BJ (cell line): ENCODE measurements around the gene BCAS1. TPM values are rescaled to one million over a fixed set of nuclear protein-coding genes. Genes with fewer than 3 reads are reported as not detected.

Source experiments
- CTCF ChIA-PET: fragments of 350-600 bp; formaldehyde crosslinking; extraction: SDS; loops from one replicate; lab custom pipeline; 2021; ENCODE audit warnings: antibody characterized with exemption, inconsistent platforms; lab: Yijun Ruan, JAX
- POLR2A ChIA-PET: fragments of 300-600 bp; sonication (Branson Sonifier 250); formaldehyde crosslinking; extraction: SDS; loops from one replicate; lab custom pipeline; 2021; ENCODE audit warnings: antibody characterized with exemption; lab: Charles Lee
- DNase-seq: peaks from one replicate; pipeline ENCODE4 v3.0.0-alpha.2; 2011; ENCODE audit warnings: low read depth
- H3K27me3 ChIP-seq: 2 replicates; pipeline ENCODE4 v1.6.0; 2011; ENCODE audit warnings: low read length; ENCODE audit not compliant: control insufficient read depth, insufficient read depth
- H3K36me3 ChIP-seq: 2 replicates; pipeline ENCODE4 v1.5.1; 2011; ENCODE audit warnings: low read length; ENCODE audit not compliant: control insufficient read depth, insufficient read depth
- H3K4me3 ChIP-seq: 2 replicates; pipeline ENCODE4 v1.5.1; 2011; ENCODE audit warnings: low read depth, mild to moderate bottlenecking, control low read depth, low read length
- polyA plus RNA-seq: library from polyadenylated mRNA; depleted of rRNA; stranded (reverse); fragments of >200 nt; gene quantifications from 2 replicates; pipeline ENCODE4 v1.2.3, GENCODE V29; 2011
- TF ChIP-seq, protein P1 (sequence below): IDR thresholded peaks from 2 replicates; pipeline ENCODE4 v1.5.1; 2011; ENCODE audit warnings: low read depth, mild to moderate bottlenecking, control low read depth, inconsistent platforms, low read length, moderate library complexity; ENCODE audit not compliant: insufficient read depth

BCAS1 gene
- polyA plus RNA-seq, 1 experiment, result not detected

DNA sequence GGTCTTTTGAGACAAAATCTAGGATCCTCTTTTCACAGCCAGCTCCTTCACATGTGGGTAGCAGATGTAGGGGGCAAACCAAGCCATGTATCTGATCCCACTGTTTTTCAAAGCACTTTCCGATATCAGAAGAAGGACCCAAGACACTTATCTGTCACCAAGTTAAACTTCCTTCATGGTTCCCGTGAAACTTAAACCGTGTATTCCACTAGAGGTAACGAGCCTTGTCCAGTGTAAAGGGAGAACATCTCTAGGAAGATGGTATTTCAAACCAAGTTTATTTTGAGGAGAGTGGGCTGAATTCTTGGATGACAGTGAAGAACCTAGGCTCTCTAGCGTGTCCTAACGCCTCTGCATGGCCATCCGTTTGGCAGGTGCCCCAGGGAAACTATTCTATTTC, 76.3 kb downstream of the BCAS1 start:
- POLR2A ChIA-PET, result no interaction called here

DNA sequence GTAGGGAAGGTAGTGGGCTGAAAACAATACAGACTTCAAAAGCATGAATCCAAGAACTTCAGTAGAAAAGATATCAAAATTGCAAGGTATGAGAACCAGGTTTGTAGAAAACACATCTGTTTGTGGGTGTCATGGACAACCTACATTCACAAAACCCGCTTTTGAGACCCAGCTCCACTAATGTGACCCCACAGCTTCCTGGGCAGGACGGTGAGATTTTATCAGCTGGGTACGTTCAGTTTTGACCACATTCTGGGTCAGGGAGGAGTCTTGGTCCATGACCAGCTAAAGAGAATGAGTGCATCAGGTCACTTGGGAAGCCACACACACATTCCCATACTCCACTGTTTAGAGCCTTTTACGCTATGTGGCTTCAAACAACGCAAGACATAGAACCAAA, 77.1 kb downstream of the BCAS1 start:
- ChIA-PET CTCF (no interaction called here), POLR2A (no interaction called here)
- no peak for DNase-seq

More for the DNA sequence above, 76.3 kb downstream of the BCAS1 start:
- no peak for DNase-seq
- Histone ChIP-seq H3K36me3 (no peaks in the 10 kb centered on the region), H3K4me3 (no peak overlapping the region), H3K27me3 (no peaks in the 10 kb centered on the region)
- TF ChIP-seq, protein P1, sequence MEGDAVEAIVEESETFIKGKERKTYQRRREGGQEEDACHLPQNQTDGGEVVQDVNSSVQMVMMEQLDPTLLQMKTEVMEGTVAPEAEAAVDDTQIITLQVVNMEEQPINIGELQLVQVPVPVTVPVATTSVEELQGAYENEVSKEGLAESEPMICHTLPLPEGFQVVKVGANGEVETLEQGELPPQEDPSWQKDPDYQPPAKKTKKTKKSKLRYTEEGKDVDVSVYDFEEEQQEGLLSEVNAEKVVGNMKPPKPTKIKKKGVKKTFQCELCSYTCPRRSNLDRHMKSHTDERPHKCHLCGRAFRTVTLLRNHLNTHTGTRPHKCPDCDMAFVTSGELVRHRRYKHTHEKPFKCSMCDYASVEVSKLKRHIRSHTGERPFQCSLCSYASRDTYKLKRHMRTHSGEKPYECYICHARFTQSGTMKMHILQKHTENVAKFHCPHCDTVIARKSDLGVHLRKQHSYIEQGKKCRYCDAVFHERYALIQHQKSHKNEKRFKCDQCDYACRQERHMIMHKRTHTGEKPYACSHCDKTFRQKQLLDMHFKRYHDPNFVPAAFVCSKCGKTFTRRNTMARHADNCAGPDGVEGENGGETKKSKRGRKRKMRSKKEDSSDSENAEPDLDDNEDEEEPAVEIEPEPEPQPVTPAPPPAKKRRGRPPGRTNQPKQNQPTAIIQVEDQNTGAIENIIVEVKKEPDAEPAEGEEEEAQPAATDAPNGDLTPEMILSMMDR, result no peak
- CTCF ChIA-PET, result no interaction called here

DNA sequence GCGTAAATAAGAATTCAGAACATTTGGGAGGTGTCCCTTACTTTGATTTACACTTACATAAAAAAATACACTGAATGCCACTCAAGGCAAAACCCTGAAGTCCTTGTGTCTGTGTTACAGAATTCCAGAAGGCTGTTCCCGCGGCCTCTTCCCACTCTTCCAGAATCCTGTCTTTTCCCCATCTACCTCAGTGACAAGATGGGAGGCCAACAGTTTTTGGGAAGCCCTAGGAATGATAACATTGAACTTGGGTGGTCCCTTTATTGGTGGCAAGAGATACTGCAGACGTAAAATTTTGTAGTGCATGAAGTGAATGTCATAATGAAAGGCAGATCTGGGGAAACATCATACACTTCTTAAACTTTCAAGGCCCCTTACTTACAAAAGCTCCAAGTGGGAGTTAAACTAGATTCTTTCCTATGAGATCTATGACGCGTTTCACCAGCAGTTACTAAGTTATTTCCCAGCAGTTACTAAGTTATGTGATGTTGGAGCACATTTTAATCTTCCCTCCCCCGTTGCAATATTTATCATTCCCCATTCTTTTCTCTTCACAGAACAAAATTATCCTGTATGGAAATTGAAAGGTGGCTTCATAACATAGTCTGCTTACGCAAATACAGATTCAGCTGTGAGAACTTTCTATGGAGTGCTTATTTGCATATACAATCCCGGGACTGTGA, 79.5 kb downstream of the BCAS1 start:
- POLR2A ChIA-PET, result no interaction called here
- Histone ChIP-seq H3K27me3 (no peaks in the 10 kb centered on the region), H3K4me3 (no peak overlapping the region), H3K36me3 (no peaks in the 10 kb centered on the region)
- TF ChIP-seq, protein P1, result no peak
- CTCF ChIA-PET, result interaction anchor here (1.5 kb wide), 1 partner anchor 8 kb away, joined by 3 read pairs; no protein-coding TSS in a partner anchor
- no peak for DNase-seq

More for the DNA sequence above, 77.1 kb downstream of the BCAS1 start:
- no peaks in the 10 kb centered on the region for H3K36me3 ChIP-seq
- TF ChIP-seq, protein P1, result no peak
- no peak overlapping the region for H3K4me3 ChIP-seq
- no peaks in the 10 kb centered on the region for H3K27me3 ChIP-seq

DNA sequence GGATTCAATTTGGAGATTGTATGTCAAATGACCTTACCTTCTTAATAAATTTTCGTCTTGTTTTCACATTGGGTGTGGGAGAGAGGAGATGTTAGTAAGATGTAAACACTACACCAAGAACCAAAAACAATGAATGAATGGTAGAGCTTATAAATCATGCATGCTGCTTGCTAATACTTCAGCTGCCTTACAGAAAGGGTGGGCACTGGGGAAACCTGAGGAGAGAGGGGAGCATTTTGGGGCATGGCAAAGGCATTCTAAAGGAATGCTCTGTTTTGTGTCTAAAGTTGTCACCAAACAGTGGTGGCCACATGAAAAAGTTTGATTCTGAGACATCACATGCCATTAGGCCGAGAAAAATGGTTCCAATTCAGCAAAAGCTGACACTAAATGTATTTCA, 80.4 kb downstream of the BCAS1 start:
- CTCF ChIA-PET, result interaction anchor here (1.5 kb wide), 1 partner anchor 9 kb away, joined by 3 read pairs; no protein-coding TSS in a partner anchor
- no peak overlapping the region for H3K4me3 ChIP-seq
- TF ChIP-seq, protein P1, result no peak
- H3K27me3 ChIP-seq, result no peaks in the 10 kb centered on the region
- POLR2A ChIA-PET, result no interaction called here
- no peak for DNase-seq
- no peaks in the 10 kb centered on the region for H3K36me3 ChIP-seq

DNA sequence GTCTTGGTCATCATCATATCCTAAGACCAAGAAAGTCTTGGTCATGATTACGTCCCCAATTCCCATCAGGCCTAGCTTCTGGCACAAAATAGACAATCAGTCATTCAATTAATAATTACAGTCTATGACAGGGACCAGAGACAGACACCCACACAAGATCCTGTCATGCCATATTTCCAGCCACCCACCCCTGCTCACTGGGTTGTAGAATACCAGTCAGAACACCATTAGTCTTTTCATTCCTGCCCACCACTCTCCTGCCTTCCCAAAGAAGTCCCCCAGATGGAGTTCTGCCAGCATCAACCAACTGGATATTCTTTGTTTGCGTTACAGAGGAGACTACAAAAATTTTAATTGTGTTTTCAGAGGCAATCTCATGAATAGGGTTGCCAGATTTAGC, 81.0 kb downstream of the BCAS1 start:
- ChIA-PET CTCF (interaction anchor here (1.5 kb wide), 1 partner anchor 10 kb away, joined by 3 read pairs; no protein-coding TSS in a partner anchor), POLR2A (no interaction called here)
- DNase-seq, result no peak
- H3K4me3 ChIP-seq, result no peak overlapping the region
- H3K27me3 ChIP-seq, result no peaks in the 10 kb centered on the region
- TF ChIP-seq, protein P1, result no peak
- H3K36me3 ChIP-seq, result no peaks in the 10 kb centered on the region
